ENCODE measurements around the gene MTAP.

GRCh38 chr9:21828853-21829410, 26.5 kb downstream of the MTAP start:
- no peak for TF ChIP-seq GATA2 (IDR thresholded peaks at IDR 0.05; ENCODE audit: low read depth, low read length)
- TF ChIP-seq GATA3 (IDR thresholded peaks at IDR 0.05; ENCODE audit: low read depth, low read length), result no peak

All from SH-SY5Y (cell line).